A673 (cell line): Measurements from ENCODE around the gene DGUOK. TPM values are rescaled to one million over a fixed set of nuclear protein-coding genes. Genes with fewer than 3 reads are reported as not detected.

Source experiments
- BruUV-seq: library from RNA; stranded (reverse); fragments of 400-500 nt; replicated peaks from 2 replicates; lab custom pipeline; 2021; lab: Mats Ljungman, UMichigan
- CTCF ChIA-PET: fragments of 300-600 bp; sonication (Branson Sonifier 250); formaldehyde crosslinking; loops from one replicate; lab custom pipeline; 2022; ENCODE audit warnings: antibody characterized with exemption; lab: Charles Lee
- POLR2A ChIA-PET: fragments of 300-600 bp; sonication (Branson Sonifier 250); formaldehyde crosslinking; loops from one replicate; lab custom pipeline; 2022; ENCODE audit warnings: antibody characterized with exemption; ENCODE audit not compliant: low non-redundant PET; lab: Charles Lee
- DNase-seq: peaks from one replicate; pipeline ENCODE4 v3.0.0-alpha.2; 2015; ENCODE audit warnings: low spot score
- H3K27ac ChIP-seq: fragments of 200-600 bp; sonication (generic); 2 replicates; pipeline ENCODE4 v1.5.1; 2016; ENCODE audit warnings: mixed run types, low read depth, mild to moderate bottlenecking, mixed read lengths, antibody characterized with exemption, low read length; ENCODE audit not compliant: poor library complexity, severe bottlenecking
- H3K27me3 ChIP-seq: fragments of 200-600 bp; sonication (generic); replicated peaks from 2 replicates; pipeline ENCODE4 v1.6.1; 2017; ENCODE audit warnings: mixed run types, low read depth, mild to moderate bottlenecking, mixed read lengths, antibody characterized with exemption, low read length; ENCODE audit not compliant: insufficient read depth, poor library complexity
- H3K36me3 ChIP-seq: fragments of 200-600 bp; sonication (generic); 2 replicates; pipeline ENCODE4 v1.6.1; 2016; ENCODE audit warnings: mixed run types, mild to moderate bottlenecking, mixed read lengths, antibody characterized with exemption, low read length; ENCODE audit not compliant: insufficient read depth, poor library complexity, severe bottlenecking
- H3K4me1 ChIP-seq: fragments of 200-600 bp; sonication (generic); 2 replicates; pipeline ENCODE4 v1.6.1; 2017; ENCODE audit warnings: mixed run types, mild to moderate bottlenecking, mixed read lengths, antibody characterized with exemption, low read length; ENCODE audit not compliant: insufficient read depth, poor library complexity, severe bottlenecking
- H3K4me3 ChIP-seq: fragments of 200-600 bp; sonication (generic); 2 replicates; pipeline ENCODE4 v1.5.1; 2016; ENCODE audit warnings: low read depth, mixed run types, mild to moderate bottlenecking, mixed read lengths, low read length; ENCODE audit not compliant: poor library complexity, severe bottlenecking
- H3K9me3 ChIP-seq: fragments of 200-600 bp; sonication (generic); 2 replicates; pipeline ENCODE4 v1.6.1; 2016; ENCODE audit warnings: mixed run types, low read depth, mild to moderate bottlenecking, mixed read lengths, antibody characterized with exemption, low read length; ENCODE audit not compliant: poor library complexity, severe bottlenecking
- CTCF ChIP-seq: fragments of 300-800, 200-600 bp; sonication (generic); conservative IDR thresholded peaks from 2 replicates; pipeline ENCODE4 v1.5.1; 2017; ENCODE audit warnings: low read depth, mild to moderate bottlenecking, antibody characterized with exemption, low read length, moderate library complexity, mixed read lengths
- EZH2 ChIP-seq: fragments of 200-600 bp; sonication (generic); IDR thresholded peaks from 2 replicates; pipeline ENCODE4 v1.6.1; 2017; ENCODE audit warnings: borderline replicate concordance, low read depth, mild to moderate bottlenecking, mixed read lengths, antibody characterized with exemption, low read length; ENCODE audit not compliant: poor library complexity, severe bottlenecking
- intact Hi-C: fragments of 100-400 bp; cut with micrococcal nuclease; formaldehyde crosslinking; loops from one replicate; pipeline ENCODE4 v1.10.0; 2022; ENCODE audit not compliant: unreplicated experiment
- total RNA-seq: library from RNA; stranded (reverse); gene quantifications from 2 replicates; pipeline ENCODE4 v1.2.3, GENCODE V29; 2021

Gene DGUOK
- total RNA-seq, 1 experiment from 2014 or later: 106 TPM

DNA sequence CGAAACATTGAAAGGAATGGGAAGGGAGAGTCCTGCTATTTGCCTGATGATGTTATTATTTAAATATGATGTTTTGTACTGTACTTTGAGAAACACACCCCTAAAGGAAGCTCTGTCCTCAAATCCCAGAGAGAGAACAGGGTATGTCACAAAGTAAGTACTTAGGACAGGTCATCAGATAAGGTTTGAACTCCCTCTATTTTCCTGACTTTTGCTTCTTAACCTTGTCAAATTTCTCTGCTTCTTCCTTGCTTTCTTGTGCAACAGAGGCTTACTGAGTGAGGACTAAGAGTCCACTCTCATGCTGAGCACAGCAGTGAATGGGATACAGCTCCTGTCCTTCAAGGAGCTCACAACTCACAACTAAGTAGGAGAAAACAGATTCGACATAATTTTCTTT is 3.7 kb downstream of the DGUOK start:
- BruUV-seq: no TSS peak
- DNase-seq: no peak
- Histone ChIP-seq H3K4me1 (peaks cover 12% of the 10 kb centered on the region), H3K27ac (no peak overlapping the region), H3K36me3 (peaks cover 3% of the 10 kb centered on the region), H3K9me3 (no peaks in the 10 kb centered on the region), H3K4me3 (no peak overlapping the region), H3K27me3 (no peaks in the 10 kb centered on the region)
- TF ChIP-seq CTCF: no peak
- TF ChIP-seq EZH2: no peak
- POLR2A ChIA-PET: no interaction called here
- CTCF ChIA-PET: no interaction called here
- intact Hi-C loops: no loop called here

GRCh38 chr2:73931531-73932500 is 5.1 kb downstream of the DGUOK start:
- H3K4me1 ChIP-seq: peaks cover 12% of the 10 kb centered on the region
- no TSS peak for BruUV-seq
- DNase-seq: no peak
- TF ChIP-seq EZH2 (no peak), CTCF (no peak)
- intact Hi-C loops: no loop called here
- CTCF ChIA-PET: no interaction called here
- no peak overlapping the region for H3K4me3 ChIP-seq
- no peaks in the 10 kb centered on the region for H3K27me3 ChIP-seq
- no peaks in the 10 kb centered on the region for H3K9me3 ChIP-seq
- peaks cover 3% of the 10 kb centered on the region for H3K36me3 ChIP-seq
- POLR2A ChIA-PET: no interaction called here
- no peak overlapping the region for H3K27ac ChIP-seq

- Histone ChIP-seq H3K9me3 (no peaks in the 10 kb centered on the region), H3K4me1 (peaks cover 5% of the 10 kb centered on the region), H3K27me3 (no peaks in the 10 kb centered on the region), H3K27ac (no peak overlapping the region), H3K36me3 (peaks cover 3% of the 10 kb centered on the region), H3K4me3 (no peak overlapping the region)
- no TSS peak for BruUV-seq
- DNase-seq: no peak
- intact Hi-C loops: no loop called here
- TF ChIP-seq CTCF (no peak), EZH2 (no peak)
- ChIA-PET POLR2A (no interaction called here), CTCF (no interaction called here)
Observed at GRCh38 chr2:73933194-73933593, 6.5 kb downstream of the DGUOK start.
